ENCODE data around the gene ABCB4.

DNA sequence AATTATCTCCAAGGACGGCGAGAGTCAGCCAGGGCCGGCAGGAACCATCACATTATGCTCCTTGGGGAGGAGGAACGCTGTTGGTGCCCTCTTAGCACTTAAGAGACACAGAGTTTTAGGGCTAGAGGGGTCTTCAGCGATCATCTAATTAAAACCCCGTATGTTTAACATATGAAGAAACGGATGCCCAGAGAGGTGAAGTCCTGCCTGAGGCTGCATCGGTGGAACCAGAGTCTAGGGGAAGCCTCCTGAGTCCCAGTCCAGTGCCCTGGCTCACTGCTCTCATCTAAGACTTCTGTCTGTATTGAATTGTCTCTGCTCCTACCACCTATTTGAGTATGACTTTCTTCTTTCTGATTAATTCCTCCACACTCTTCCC, 688 bp upstream of the ABCB4 start:
- TF ChIP-seq EZH2 (IDR thresholded peaks at IDR 0.05; ENCODE audit: insufficient read depth, poor library complexity, severe bottlenecking) (no peak), EZH2phosphoT487 (IDR thresholded peaks at IDR 0.05; ENCODE audit: insufficient read depth, low read depth) (no peak)

Data from GM23248 (cell line).